GM18508 (cell line): Measurements from ENCODE around the gene INHBC.

Experiments
- ATAC-seq: cut with Tn5 transposase; IDR thresholded peaks from one replicate; pipeline ENCODE4 v1.9.1; 2021; ENCODE audit warnings: moderate number of reproducible peaks; ENCODE audit not compliant: insufficient read depth, unreplicated experiment

INHBC gene

DNA sequence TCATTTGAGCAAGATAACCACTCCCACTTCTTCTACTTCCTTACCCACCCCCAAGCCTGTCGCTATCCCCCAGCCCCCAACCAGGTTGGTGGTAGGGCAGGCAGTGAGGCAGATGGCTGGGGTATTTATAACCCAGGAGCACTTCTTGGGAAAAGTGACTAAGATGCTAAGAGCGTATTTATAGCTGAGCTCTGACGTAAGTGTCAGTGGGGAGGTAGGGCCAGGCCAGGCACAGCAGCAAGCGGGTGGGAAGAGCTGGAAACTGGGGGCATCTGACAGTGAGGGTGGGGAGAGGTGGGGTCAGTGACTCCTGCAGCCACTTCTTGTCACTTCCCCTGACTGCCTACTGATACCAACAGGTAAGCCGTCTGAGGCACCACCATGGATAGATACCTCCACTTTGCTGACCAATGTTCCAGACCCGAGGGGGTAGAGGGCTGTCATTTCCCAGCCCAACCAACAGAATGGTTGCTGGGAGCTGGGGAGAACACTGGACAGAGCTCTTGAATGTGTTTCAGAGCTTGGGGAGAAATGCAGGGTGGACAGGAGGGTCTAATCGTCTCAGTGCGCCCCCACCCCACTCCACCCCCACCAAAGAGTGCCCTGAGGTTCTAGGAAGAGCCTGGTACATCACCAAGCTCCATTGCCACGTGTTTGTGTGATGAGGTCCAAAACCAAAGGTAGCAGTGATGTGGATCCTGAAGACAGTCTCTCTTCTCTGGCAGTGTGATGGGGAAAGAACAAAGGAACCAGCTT, 17.8 kb downstream of the INHBC start:
- no peak for ATAC-seq

GRCh38 chr12:57452937-57453509, 18.4 kb downstream of the INHBC start:
- no peak for ATAC-seq

- no peak for ATAC-seq
Measured at GRCh38 chr12:57454213-57454565, 19.6 kb downstream of the INHBC start.

DNA sequence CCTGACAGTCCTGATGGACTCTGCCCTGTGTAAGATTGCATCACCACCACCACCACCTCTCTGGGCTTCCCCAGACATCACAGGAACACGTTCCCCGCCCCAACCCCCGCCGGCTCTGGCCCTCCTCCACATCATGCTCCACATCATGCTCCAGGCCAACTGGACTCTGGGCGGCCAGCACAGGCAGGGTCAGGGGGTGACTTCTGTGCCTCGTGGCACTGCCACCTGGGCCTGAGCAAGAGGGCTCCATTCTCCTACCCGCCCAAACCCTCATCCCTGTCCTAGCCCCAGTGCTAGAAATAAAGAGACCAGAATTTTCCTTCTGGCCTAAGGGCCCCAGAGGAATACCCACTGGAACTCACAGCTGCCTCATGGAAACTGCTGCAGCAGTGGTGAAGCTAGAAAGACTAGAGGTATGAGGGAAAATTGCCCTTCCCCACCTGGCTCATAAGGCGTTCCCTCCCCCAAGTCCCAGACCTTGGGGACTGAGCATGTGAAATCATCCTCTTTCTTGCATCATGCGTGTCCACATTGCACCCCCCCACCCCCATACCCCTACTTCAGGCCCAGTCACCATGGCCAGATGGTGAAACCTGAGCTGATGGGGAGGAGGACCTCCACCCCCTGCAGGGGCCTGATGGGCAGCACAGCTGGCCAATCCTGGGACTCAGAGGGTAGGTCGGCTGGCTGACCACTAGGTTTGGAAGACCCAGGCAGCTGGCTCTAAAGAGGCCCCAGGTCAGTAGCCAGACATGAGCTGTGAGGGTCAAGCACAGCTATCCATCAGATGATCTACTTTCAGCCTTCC, 20.2 kb downstream of the INHBC start, which contains the start of gene INHBE:
Gene INHBE, plus strand, starts transcription at position 742 of the 808 bp plus-strand sequence. CDS start 230 bp downstream, outside the sequence.
- no peak for ATAC-seq

DNA sequence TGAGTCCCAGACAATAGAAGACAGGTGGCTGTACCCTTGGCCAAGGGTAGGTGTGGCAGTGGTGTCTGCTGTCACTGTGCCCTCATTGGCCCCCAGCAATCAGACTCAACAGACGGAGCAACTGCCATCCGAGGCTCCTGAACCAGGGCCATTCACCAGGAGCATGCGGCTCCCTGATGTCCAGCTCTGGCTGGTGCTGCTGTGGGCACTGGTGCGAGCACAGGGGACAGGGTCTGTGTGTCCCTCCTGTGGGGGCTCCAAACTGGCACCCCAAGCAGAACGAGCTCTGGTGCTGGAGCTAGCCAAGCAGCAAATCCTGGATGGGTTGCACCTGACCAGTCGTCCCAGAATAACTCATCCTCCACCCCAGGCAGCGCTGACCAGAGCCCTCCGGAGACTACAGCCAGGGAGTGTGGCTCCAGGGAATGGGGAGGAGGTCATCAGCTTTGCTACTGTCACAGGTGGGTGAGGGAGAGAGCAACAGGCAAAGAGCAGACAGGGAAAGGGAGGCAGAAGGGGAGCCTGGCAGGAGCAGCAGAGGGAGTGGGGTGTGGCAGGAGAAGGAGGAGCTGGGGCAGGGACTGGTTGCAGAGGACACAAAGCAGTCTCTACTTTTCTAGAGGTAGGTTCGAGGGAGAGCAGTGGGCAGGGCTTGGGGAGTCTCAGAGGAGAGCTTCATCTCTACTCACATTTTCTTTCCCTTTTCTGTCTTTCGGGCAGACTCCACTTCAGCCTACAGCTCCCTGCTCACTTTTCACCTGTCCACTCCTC, 21.0 kb downstream of the INHBC start:
- ATAC-seq, result no peak

DNA sequence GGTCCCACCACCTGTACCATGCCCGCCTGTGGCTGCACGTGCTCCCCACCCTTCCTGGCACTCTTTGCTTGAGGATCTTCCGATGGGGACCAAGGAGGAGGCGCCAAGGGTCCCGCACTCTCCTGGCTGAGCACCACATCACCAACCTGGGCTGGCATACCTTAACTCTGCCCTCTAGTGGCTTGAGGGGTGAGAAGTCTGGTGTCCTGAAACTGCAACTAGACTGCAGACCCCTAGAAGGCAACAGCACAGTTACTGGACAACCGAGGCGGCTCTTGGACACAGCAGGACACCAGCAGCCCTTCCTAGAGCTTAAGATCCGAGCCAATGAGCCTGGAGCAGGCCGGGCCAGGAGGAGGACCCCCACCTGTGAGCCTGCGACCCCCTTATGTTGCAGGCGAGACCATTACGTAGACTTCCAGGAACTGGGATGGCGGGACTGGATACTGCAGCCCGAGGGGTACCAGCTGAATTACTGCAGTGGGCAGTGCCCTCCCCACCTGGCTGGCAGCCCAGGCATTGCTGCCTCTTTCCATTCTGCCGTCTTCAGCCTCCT, 21.6 kb downstream of the INHBC start:
- no peak for ATAC-seq

GRCh38 chr12:57456737-57457490, 22.3 kb downstream of the INHBC start:
- ATAC-seq, result no peak

DNA sequence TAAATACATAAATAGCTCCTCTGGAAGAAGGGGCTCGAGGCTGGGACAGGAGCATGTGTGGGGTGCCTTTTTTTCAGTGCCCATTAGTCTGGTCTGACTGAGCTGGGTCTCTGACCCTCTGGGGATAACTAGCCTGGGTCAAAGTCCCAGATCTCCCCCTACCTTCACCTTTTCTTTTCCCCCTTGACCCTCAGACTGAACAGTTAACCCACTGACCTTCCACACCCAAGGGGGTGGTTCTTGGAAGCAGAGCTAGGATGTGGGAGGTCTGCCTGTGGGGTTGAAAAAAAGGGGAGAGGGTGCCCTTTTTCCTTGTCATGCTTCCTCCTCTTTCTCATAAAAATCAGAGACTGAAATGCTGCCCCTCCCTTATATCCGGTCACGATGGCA, 24.1 kb downstream of the INHBC start:
- ATAC-seq, result no peak

- ATAC-seq, result no peak
Measured at GRCh38 chr12:57459055-57459749, 24.6 kb downstream of the INHBC start.

DNA sequence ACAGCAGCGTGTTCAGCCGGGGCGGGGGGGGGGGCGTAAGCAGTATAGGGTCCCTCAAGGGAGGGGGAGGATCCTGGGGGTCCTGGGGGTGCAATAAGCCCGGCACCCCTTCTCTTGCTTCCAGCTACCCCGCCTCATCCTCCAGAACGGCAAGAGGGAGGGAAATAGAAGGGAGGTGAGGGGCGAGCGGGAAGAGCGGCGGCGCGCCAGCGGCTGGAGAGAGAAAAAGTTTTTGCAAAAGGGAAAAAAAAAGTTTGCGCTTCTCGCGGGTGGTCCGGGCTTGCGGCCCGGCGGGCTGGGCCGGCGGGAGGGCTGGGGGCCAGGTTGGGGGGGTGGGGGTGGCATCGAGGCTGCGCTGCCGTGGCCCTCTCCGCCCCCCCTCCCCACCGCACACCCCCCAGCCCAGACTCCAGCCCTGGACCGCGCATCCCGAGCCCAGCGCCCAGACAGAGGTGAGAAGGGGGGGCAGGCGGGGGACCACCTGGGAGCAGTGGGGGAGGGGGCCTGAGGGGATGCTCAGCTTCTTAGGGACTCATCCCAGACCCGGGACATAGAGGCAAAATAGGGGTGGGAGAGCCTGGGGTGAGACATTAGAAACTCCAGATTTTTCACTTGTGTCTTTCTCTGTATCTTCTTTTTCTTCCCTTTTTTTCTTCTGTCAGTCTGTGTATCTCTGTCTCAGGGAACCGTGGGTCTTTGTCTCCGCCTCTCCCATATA, 25.3 kb downstream of the INHBC start, which contains the start of gene GLI1:
Gene GLI1, plus strand, starts transcription at position 36 of the 718 bp plus-strand sequence. CDS start 3,907 bp downstream, outside the sequence.
- ATAC-seq, result no peak

DNA sequence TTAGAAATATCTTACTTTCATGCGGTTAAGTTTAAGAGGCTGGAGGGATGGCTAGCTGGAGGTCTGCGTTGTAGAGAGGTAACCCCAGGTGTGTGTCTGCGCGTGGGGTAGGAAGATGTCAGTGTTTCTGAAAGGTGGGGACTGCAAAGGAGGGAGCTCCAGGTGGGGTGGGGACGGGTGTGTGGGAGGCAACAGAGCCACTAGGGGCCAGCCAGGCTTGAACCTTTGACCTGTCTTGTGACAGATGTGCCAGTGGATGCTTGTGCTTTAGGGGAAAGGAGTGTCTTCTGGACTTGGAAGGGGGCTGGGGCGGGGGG, 25.8 kb downstream of the INHBC start:
- ATAC-seq, result no peak

DNA sequence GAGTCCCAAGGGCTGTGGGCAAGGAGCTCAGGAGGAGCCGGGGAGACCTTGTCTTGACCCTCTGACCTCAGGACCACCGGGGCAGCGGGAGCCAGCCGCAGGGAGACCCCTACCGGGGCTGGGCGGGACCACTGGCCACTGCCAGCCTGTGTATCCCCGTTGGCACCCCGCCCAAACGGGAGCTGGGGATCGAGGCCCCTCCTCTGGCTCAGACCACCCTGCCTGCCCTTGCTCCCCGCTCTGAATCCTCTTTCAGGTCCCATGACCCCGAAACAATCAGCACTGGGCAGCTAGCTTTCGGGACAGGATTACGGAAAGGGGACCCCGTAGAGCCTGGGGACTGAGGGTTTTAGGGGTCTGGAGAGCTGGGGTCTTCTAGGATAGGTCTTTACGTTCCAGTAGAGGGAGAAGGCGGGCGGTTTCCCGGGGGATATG, 26.3 kb downstream of the INHBC start:
- no peak for ATAC-seq

DNA sequence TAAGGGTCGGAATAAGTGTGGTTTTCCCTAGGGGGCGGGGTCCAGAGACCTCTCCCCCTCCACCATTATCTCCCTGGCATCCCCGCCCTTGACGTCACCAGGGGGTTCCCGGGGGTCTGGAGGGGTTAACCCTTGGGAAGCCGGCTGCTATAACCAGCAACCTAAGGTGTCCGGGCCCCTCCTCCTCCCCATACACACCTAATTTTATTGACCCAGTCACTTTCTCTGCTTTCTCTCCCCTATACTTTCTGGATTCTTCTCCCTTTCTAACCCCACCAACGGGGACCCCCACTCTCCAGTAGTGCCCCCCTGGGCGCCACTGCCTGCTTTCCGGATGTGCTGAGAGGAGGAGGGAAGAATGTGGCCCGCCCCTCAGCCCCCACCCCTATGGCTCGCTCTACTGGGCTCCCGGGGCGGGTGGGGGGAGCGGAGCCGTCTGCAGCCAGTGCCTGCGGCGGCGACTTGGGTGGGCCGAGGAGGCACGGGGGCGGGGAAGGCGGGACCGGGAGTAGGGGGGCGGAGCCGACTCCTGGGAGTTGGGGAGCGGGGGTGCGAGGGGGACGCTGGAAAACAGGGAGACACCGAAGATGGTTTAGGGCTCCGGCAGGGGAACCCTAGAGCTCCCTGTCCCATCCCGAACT, 26.8 kb downstream of the INHBC start:
- no peak for ATAC-seq

- no peak for ATAC-seq
Measured at GRCh38 chr12:57461917-57462250, 27.3 kb downstream of the INHBC start.

GRCh38 chr12:57462251-57462911, 27.8 kb downstream of the INHBC start:
- ATAC-seq, result peak; percentile 54

DNA sequence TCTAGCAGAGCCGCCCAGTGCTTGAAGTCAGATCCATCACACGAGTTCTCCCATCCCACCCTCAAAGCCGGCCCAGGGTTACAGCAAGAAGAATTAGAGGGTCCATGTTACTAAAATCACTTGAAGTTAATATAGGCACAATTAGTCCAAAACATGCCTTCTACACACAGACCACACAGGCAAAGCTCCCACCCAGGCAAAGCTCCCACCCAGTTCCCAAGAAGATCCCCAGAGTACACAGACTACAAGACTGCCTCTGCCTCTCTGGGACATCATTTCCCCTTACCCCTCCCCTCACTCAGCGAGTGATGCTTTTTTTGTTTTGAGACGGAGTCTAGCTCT, 28.3 kb downstream of the INHBC start:
- no peak for ATAC-seq

DNA sequence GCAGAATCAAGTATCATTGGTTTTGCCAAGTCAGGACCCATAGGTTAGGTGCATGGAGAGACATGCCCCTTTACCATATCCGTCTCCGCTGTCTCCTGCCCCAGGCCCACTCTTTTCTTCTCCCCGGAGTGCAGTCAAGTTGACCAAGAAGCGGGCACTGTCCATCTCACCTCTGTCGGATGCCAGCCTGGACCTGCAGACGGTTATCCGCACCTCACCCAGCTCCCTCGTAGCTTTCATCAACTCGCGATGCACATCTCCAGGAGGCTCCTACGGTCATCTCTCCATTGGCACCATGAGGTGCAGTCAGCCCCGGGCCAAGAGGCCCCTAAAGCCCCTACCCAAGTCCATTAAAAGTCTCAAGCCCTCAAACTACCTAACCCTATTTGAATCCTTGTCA, 30.0 kb downstream of the INHBC start:
- ATAC-seq, result no peak
